DMS153 treated with DMSO at 0.1 percent for 48 hours (cell line): Measurements from ENCODE around the gene ST3GAL5.

Source experiments
- DNase-seq: peaks from one replicate; lab custom pipeline; 2025; ENCODE audit not compliant: unreplicated experiment; lab: John Stamatoyannopoulos, UW

ST3GAL5 gene

GRCh38 chr2:85917887-85918795, 29.4 kb upstream of the ST3GAL5 start:
- DNase-seq, result no peak

- DNase-seq, result no peak
These were observed 27.0 kb upstream of the ST3GAL5 start for GRCh38 chr2:85915606-85916303.

- peak; percentile 11 for DNase-seq
These were observed 26.1 kb upstream of the ST3GAL5 start for GRCh38 chr2:85914922-85915321.

GRCh38 chr2:85913884-85914881, 25.4 kb upstream of the ST3GAL5 start:
- DNase-seq, result no peak

- DNase-seq, result no peak
These were observed 23.3 kb upstream of the ST3GAL5 start for GRCh38 chr2:85911814-85912692.

DNA sequence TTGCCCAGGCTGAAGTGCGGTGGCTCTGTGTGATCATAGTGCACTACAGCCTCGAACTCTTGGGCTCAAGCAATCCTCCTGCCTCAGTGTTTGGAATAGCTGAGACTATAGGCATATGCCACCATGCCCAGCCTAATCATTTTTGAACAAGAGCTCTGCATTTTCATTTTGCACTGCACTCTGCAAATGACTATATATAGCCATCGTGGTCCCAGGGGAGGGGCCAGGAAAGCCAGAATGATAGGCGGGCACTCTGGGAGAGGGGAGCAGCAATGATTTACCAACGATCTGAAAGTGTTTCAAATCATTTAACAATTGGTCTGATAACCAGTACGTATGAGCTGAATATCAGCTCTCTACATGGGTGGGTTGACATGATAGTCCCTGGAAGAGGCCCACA, 22.3 kb upstream of the ST3GAL5 start:
- no peak for DNase-seq

DNA sequence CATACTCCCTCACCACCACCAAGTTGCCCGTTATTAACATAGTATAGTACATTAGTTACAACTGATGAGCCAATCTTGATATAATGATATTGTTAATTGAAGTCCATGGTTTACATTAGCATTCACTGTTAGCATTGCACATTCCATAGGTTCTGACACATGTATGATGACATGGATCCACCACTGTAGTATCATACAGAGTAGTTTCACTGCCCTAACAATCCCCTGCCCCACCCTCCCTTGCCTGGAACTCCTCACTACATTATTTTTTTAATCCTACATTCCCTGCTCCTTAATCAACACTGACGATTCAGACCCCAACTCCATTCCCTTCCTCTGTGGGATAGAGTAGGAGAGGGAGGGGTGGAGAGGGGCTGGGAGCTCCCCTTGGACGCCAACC, 20.2 kb upstream of the ST3GAL5 start:
- no peak for DNase-seq

- DNase-seq, result no peak
These were observed 19.7 kb upstream of the ST3GAL5 start for GRCh38 chr2:85908506-85908905.

GRCh38 chr2:85907671-85908157, 18.9 kb upstream of the ST3GAL5 start:
- no peak for DNase-seq

GRCh38 chr2:85906748-85907147, 18.0 kb upstream of the ST3GAL5 start:
- no peak for DNase-seq

DNA sequence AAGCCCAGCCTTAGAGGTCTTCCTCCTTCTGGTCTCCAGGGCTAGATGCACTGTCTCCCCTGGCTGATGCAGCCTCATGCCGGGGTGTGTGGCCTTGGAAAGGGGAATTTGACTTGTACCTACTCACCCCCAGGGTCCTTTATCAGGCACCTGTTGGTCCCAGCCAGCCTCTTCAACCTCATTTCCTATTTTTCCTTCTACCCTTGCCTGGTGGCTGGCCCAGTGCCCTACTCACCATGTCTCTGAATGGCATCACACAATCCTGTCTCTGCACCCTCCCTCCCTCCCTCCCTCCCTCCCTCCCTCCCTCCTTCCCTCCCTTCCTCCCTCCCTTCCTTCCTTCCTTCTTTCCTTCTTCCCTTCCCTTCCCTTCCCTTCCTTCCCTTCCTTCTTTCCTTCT, 17.1 kb upstream of the ST3GAL5 start:
- DNase-seq, result no peak

- DNase-seq, result no peak
These were observed 16.4 kb upstream of the ST3GAL5 start for GRCh38 chr2:85905187-85905666.

GRCh38 chr2:85903849-85904248, 15.1 kb upstream of the ST3GAL5 start:
- DNase-seq, result no peak

- no peak for DNase-seq
These were observed 13.7 kb upstream of the ST3GAL5 start for GRCh38 chr2:85902496-85902895.

GRCh38 chr2:85901155-85901554, 12.4 kb upstream of the ST3GAL5 start:
- DNase-seq, result no peak

DNA sequence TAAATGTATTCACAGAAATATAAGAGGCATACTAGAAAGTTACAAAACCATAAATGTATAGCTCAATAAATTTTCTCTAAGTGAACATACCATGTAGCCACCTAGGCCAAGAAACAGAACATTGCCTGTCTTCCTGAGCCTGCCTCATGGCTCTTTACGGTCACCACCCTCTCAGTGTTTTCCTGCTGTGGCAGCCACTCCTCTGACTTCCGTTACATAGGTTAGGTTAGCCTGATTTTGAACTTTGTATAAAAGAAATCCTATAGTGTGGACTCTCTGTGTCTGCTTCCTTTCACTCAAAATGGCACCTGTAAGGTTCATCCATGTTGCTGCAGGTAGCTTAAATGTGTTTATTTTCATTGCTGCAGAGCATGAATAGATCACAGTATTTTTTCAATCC, 11.6 kb upstream of the ST3GAL5 start:
- DNase-seq, result no peak

DNA sequence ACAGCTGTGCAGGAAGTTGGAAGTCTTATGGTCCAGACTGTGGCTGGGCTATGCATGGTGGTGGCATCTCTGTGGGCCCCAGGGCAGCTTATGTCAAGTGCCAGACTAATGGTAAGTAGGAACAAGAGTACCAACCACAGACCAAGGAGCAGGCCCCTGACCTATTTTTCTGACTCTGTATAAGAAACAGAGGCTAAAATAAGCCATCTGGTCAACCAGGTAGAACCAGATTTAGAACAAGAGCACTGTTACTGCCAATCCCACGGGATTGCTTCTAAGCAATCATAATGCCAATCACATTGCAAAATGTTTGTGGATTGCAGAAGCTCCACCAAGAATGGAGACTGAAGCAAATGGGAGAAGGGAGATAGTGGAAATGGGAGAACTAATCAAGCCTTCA, 11.1 kb upstream of the ST3GAL5 start:
- no peak for DNase-seq

DNA sequence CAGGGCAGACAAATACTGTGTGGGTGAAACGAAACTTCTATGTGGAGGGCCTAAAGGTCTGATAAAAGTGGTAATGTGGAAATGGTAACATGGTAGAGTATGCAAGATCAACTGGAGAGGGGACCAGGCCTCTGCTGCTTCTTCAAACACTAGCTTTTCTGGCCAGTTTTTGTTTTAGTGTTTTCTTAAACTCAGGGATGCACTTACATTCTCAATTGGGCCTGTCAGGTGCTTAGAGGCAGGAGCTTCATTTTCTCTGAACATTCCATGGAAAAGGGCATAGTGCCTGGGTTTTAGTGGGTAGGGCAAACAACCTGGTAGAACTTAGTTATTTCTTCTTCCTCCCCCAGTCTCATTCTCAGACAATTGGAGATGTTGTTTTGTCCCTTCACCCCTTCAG, 10.5 kb upstream of the ST3GAL5 start:
- DNase-seq, result no peak

DNA sequence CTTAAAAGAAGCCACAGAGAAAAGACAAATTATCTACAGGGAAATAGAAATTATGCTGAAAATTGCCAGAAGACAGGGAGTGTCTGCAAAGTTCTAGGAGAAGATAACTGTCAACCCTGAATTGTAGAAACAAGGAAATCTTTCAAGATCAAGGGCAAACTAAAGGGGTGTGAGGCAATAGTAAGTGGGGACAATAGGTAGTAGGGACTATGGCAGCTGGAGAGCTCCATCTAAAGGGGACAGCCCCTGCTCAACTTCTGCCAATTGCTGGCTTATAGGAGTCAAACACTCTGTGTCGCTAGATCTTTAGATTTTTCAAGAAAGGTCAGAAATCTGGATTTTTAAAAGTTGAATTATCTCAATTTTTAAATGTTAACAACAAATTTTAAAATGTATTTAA, 10.1 kb upstream of the ST3GAL5 start:
- DNase-seq, result no peak
